Neural cell (in vitro differentiated cells): ENCODE measurements around the gene PIK3C2G.

Experiments used
- CTCF ChIP-seq: fragments of 450-650 bp; IDR thresholded peaks from 2 replicates; pipeline ENCODE4 v1.5.1; 2014; ENCODE audit warnings: antibody characterized with exemption, mild to moderate bottlenecking, moderate library complexity; ENCODE audit not compliant: poor library complexity, severe bottlenecking
- REST ChIP-seq: IDR thresholded peaks from 2 replicates; pipeline ENCODE4 v1.6.1; 2012; ENCODE audit warnings: borderline replicate concordance
- TAF1 ChIP-seq: IDR thresholded peaks from 2 replicates; pipeline ENCODE4 v1.6.1; 2012; ENCODE audit warnings: low read depth

GRCh38 chr12:18368594-18368993 lies 107.3 kb downstream of the PIK3C2G start:
- TF ChIP-seq TAF1 (no peak), REST (no peak), CTCF (no peak)
